Dermis microvascular lymphatic vessel endothelial cell (primary cell): ENCODE results near the gene MRAP2. TPM values are rescaled to one million over a fixed set of nuclear protein-coding genes. Genes with fewer than 3 reads are reported as not detected.
"Not testable (repeated sequence)": the region's sequence is repeated elsewhere in the genome, so short reads cannot be mapped to it uniquely, and the experiment has no call there.

ENCODE experiments used
- DNase-seq, 2 donors: peaks; one replicate each; pipeline versions ENCODE4 v3.0.0 to v3.0.0-alpha.2; 2010; ENCODE audit warnings: low read depth in 2 of 2
- total RNA-seq: library from RNA; depleted of rRNA; stranded (reverse); fragments of >200 nt; gene quantifications from 2 replicates; pipeline ENCODE4 v1.2.1, GENCODE V29; 2014

MRAP2 gene
- total RNA-seq, 1 donor from 2014 or later = 4.6 TPM

DNA sequence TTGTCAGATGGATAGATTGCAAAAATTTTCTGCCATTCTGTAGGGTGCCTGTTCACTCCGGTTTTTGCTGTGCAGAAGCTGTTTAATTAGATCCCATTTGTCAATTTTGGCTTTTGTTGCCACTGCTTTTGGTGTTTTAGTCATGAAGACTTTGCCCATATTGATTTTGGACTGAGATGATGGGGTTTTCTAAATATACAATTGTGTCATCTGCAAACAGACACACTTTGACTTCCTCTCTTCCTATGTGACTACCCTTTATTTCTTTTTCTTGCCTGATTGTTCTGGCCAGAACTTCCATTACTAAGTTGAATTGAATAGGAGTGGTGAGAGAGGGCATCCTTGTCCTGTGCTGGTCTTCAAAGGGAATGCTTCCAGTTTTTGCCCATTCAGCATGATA is 96.0 kb downstream of the MRAP2 start:
- DNase-seq = not testable (repeated sequence)

DNA sequence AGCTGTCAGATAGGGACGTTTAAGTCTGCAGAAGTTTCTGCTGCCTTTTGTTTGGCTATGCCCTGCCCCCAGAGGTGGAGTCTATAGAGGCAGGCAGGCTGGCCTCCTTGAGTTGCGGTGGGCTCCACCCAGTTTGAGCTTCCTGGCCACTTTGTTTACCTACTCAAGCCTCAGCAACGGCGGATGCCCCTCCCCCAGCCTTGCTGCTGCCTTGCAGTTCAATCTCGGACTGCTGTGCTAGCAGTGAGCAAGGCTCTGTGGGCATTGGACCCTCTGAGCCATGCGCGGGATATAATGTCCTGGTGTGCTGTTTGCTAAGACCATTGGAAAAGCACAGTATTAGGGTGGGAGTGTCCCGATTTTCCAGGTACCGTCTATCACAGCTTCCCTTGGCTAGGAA is 99.8 kb downstream of the MRAP2 start:
- DNase-seq = not testable (repeated sequence)

DNA sequence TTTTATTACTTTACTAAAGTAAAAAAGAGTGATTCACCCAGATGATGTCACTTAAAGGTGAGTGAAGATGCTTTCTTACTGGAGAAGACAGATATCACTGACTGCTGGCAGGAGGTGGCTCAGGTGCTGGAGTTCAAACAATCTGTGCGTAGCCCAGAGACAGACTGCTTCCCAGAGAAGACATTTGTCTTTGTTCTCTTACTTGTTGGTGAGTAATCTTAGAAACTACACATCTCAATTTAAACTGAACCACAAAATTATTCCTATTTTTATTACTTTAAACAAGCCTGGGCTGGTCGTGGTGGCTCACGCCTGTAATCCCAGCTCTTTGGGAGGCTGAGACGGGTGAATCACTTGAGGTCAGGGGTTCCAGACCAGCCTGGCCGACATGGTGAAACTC is 101.7 kb downstream of the MRAP2 start:
- no peak for DNase-seq

DNA sequence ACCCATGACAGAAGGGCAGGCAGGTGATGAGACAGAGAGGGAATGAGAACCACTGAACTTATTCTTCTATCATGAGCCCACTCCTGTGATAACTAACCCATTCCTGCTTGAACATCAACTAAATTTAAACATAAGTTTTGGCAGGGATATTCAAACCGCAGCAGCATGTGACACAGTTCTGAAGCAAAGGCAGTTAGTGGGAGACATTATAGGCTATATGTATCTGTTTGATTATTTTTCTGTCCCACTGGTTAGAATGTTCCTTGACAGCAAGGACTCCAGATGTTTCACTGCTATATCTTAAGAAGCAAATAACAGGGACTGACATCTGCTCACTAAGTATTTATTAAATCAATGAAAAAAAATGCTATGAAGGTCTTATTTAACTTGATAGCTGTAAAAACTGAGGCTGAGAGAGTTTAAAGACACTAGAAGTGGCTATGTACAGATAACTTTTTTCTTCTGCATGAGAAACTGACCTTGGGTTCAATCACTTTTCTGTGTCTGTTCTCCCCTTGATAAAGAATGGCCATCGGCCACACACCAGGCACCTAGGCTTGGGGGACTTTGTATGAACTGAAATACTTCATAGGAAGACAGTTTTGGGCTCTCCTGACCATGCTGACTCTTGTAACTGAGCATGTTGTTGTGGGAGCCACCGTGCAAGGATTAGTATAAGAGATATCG is 102.9 kb downstream of the MRAP2 start:
- DNase-seq = no peak

DNA sequence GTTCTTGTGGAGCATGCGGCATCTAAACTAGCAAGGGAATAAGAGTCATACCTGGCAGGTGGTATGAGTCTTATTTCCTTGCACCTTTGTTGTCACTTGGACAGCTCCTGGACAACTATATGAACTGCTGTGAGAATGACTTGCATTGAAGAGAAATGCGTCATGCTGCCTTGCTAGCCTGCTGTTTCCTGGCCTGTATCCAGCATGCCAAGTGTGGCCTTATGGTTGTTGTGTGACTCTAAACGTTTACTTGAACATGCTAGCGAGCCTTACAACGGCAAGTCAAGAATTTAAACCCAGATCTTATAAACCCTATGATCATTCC is 103.4 kb downstream of the MRAP2 start:
- DNase-seq = peak in 1 of 2 donors; percentile 73

DNA sequence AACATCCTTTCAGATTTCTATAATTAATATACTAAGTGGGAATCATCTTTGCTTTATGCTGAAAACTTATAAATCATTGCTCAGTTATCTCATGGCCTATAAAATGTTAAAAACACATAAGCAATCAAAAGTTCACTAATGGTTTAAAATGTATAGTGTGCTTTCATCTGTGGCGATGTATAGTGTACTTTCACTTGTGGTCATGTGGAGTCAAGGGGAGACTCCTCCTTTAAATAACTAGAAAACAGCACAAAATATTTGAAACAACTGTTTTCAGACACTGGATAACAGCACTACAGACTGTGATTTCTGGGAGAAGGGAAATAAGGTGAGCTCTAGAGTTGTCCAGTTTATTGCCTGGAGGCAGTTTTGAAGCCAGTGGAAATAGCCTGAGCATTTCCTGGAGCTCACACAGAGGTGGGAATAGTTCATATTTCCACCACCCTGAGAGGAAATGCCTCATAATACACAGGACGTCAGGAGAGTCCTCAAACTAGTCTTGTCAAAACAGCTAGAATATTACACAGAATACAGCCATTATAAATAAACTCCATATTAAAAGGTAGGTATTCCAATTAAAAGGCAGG is 104.5 kb downstream of the MRAP2 start:
- peak; percentile 58 to 86 for DNase-seq

DNA sequence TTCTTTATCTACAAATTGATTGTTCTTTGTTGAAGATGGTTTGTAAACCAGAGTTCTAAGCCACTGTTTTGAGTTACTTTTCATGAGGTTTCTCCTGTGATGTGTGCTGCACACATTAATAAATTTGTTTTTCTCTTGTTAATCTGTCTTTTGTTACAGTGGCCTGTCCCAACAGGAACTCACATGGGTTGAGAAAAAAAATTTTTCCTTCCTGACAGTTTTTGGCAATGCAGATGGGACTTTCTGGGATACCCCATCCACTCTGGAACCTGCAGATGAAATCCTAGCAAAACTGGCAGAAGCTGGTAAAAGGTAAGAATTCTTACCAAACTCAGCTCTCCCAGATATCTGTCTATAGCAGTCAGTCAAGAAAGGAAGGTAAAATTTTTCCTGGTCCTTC is 105.7 kb downstream of the MRAP2 start:
- DNase-seq = peak; percentile 46 to 64

Other genes with a start within 250 kb of the MRAP2 start
- 0.13 and 0.51 TPM in 2 replicates for gene RIPPLY2, start 180.4 kb upstream of the MRAP2 start, total RNA-seq
- 2.2 and 2.8 TPM in 2 replicates for gene CYB5R4, start 174.1 kb upstream of the MRAP2 start, total RNA-seq
- 2.9 and 3.6 TPM in 2 replicates for gene CEP162, start 193.9 kb downstream of the MRAP2 start, total RNA-seq